K562 (cell line): ENCODE data around the gene ATP7B. TPM values are rescaled to one million over a fixed set of nuclear protein-coding genes. Genes with fewer than 3 reads are reported as not detected.

Experiments
- CBFA2T2 ChIP-seq: fragments of 450-650 bp; conservative IDR thresholded peaks from 2 replicates; pipeline ENCODE4 v1.6.1; 2017; ENCODE audit warnings: mild to moderate bottlenecking
- DACH1 ChIP-seq: fragments of 450-650 bp; IDR thresholded peaks from 2 replicates; pipeline ENCODE4 v1.6.1; 2018; ENCODE audit not compliant: partially characterized antibody
- ELF2 ChIP-seq: fragments of 250-450 bp; sonication (Bioruptor Pico); IDR thresholded peaks from 2 replicates; pipeline ENCODE4 v1.5.0; 2021; ENCODE audit warnings: mild to moderate bottlenecking
- GTF2A2 ChIP-seq: IDR thresholded peaks from 2 replicates; pipeline ENCODE4 v1.6.1; 2016; ENCODE audit warnings: mild to moderate bottlenecking, missing genetic modification characterization, missing compliant biosample characterization
- HMBOX1 ChIP-seq: sonication (generic); IDR thresholded peaks from 2 replicates; pipeline ENCODE4 v1.6.1; 2016
- KDM1A ChIP-seq, 2 experiments: fragments of 450-650 bp; IDR thresholded peaks; 2 replicates each; pipeline ENCODE4 v1.6.1; 2016; ENCODE audit warnings: mild to moderate bottlenecking in 2 of 2
- MAFG ChIP-seq: fragments of 450-650 bp; conservative IDR thresholded peaks from 2 replicates; pipeline ENCODE4 v1.6.1; 2016; ENCODE audit warnings: missing genetic modification characterization, missing compliant biosample characterization
- MEIS2 ChIP-seq: fragments of 450-650 bp; IDR thresholded peaks from 2 replicates; pipeline ENCODE4 v1.6.1; 2014; ENCODE audit warnings: mild to moderate bottlenecking; ENCODE audit not compliant: partially characterized antibody
- MYC ChIP-seq, 2 experiments: fragments of 250-450 bp in 1 of 2; sonication (Bioruptor Pico) in 1 of 2; IDR thresholded peaks; 2 replicates each; pipeline versions ENCODE4 v1.5.1 to v1.6.1; 2012 to 2021; ENCODE audit warnings: low read depth in 2 of 2, borderline replicate concordance in 1 of 2, improper control_type of control experiment in 1 of 2, low read length in 1 of 2, mild to moderate bottlenecking in 1 of 2, moderate library complexity in 1 of 2
- NR4A1 ChIP-seq, 2 experiments: fragments of 250-450 bp in 1 of 2; fragments of 450-650 bp in 1 of 2; sonication (Bioruptor Pico) in 1 of 2; IDR thresholded peaks; 2 replicates each; pipeline versions ENCODE4 v1.4.0 to v1.6.1; 2016 to 2020; ENCODE audit warnings: mild to moderate bottlenecking in 2 of 2, missing compliant biosample characterization in 1 of 2, missing genetic modification characterization in 1 of 2, moderate library complexity in 1 of 2
- RAD21 ChIP-seq, 2 experiments: fragments of 250-450 bp in 1 of 2; fragments of 450-650 bp in 1 of 2; sonication (Bioruptor Pico) in 1 of 2; formaldehyde crosslinking in 1 of 2; IDR thresholded peaks in 1 of 2; conservative IDR thresholded peaks in 1 of 2; 2 replicates each; pipeline versions ENCODE4 v1.4.0 to v1.8.0; 2020 to 2022; ENCODE audit warnings: mild to moderate bottlenecking in 2 of 2, moderate library complexity in 1 of 2
- REST ChIP-seq, 2 experiments: fragments of 450-650 bp; formaldehyde crosslinking in 1 of 2; IDR thresholded peaks; 2 replicates each; pipeline versions ENCODE4 v1.4.0 to v1.6.1; 2014 to 2020; ENCODE audit warnings: mild to moderate bottlenecking in 2 of 2, borderline replicate concordance in 1 of 2, low read depth in 1 of 2
- SMARCB1 ChIP-seq: IDR thresholded peaks from 2 replicates; pipeline ENCODE4 v1.6.1; 2011; ENCODE audit warnings: improper control_type of control experiment, low read depth; ENCODE audit not compliant: insufficient read length
- SNIP1 ChIP-seq: fragments of 450-650 bp; IDR thresholded peaks from 2 replicates; pipeline ENCODE4 v1.7.1; 2017; ENCODE audit warnings: low read depth, mild to moderate bottlenecking
- ZFP1 ChIP-seq: fragments of 450-650 bp; formaldehyde crosslinking; IDR thresholded peaks from 2 replicates; pipeline ENCODE4 v1.4.0; 2020; ENCODE audit warnings: mild to moderate bottlenecking, mixed read lengths
- ZNF324 ChIP-seq: fragments of 250-450 bp; sonication (Bioruptor Pico); IDR thresholded peaks from 2 replicates; pipeline ENCODE4 v1.4.0; 2020; ENCODE audit warnings: mild to moderate bottlenecking
- ZNF445 ChIP-seq: fragments of 250-450 bp; sonication (Bioruptor Pico); IDR thresholded peaks from 2 replicates; pipeline ENCODE4 v1.4.0; 2020; ENCODE audit warnings: low read depth, mild to moderate bottlenecking, moderate library complexity
- ZNF79 ChIP-seq: fragments of 250-450 bp; sonication (Bioruptor Pico); IDR thresholded peaks from 2 replicates; pipeline ENCODE4 v1.4.0; 2020; ENCODE audit warnings: low read depth, mild to moderate bottlenecking, moderate library complexity
- ZSCAN32 ChIP-seq: fragments of 450-650 bp; formaldehyde crosslinking; IDR thresholded peaks from 2 replicates; pipeline ENCODE4 v1.4.0; 2020; ENCODE audit warnings: mild to moderate bottlenecking, moderate library complexity
- polyA plus RNA-seq, 8 experiments: library from polyadenylated mRNA; depleted of rRNA in 4 of 8; stranded (reverse) in 5 of 8; unstranded in 3 of 8; fragments of >200 nt; fragmentation: Nextera tagmentation in 2 of 8; fragmentation: Illumina TruSeq in 1 of 8; extraction: Ambion mirVana in 2 of 8; extraction: Trizol in 1 of 8; gene quantifications; 2 replicates each; pipeline versions ENCODE4 v1.2.1 to v1.2.3, GENCODE V29; 2011 to 2014; ENCODE audit warnings: inconsistent platforms in 1 of 8, missing spikeins in 1 of 8
- total RNA-seq, 7 experiments: library from RNA; depleted of rRNA in 6 of 7; stranded (reverse); fragments of >200 nt in 6 of 7; fragmentation: Illumina TruSeq in 2 of 7; extraction: Trizol in 2 of 7; gene quantifications; 2 replicates each; pipeline versions ENCODE4 v1.2.1 to v1.2.3, GENCODE V29; 2011 to 2021; ENCODE audit warnings: low replicate concordance in 1 of 7

The ATP7B gene
- total and polyA plus RNA-seq, 9 of the 15 experiments (the other 6 are each of a cell fraction or from before 2014, with no cell fraction given): 1.1 to 20.4 (median 8.5) TPM

DNA sequence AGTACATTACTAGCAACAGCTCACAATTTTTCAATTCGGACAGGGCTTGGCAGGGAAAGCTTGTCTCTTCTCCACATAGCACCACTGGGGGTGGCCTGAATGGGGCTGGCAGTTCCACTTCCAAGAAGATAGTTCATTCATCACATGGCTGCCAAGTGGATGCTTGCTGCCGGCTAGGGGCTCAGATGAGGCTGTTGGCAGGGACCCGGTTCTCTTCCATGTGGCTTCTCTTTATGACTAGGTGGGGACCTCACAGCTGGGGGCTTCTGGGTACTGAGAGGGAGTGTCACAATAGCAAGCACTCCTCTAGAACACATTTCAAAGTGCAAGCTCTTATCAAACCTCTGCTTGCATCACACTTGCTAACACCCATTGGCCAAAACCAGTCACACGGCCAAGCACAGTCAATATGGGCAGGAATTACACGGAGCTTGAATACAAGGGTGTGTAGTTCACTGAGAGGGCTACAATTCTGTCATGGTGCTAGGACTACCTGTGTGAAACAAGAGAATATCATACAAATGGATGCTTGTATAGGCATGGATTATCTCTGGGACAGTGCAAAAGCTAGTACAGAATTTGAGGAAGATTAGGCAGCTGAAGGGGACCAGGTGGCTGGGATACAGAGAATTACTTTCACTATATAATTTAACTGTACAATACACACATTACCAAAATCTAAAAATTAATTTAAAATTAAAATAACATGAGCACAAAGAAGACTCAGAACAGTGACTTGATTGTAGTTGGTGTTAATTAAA lies 32.3 kb downstream of the ATP7B start (continued):
- peak; percentile 19; the same call in 1 of the 2 replicates for TF ChIP-seq REST (IDR thresholded peaks at IDR 0.05; ENCODE audit: borderline replicate concordance)
- no peak for TF ChIP-seq REST (CRISPR knock-in tag; IDR thresholded peaks at IDR 0.05; ENCODE audit: low read depth)
- no peak for TF ChIP-seq ZFP1 (CRISPR knock-in tag)
- TF ChIP-seq ZNF324: no peak
- TF ChIP-seq ZSCAN32 (CRISPR knock-in tag): no peak
- no peak for TF ChIP-seq SNIP1
- peak; percentile 52; the same call in 1 of the 2 replicates for TF ChIP-seq MYC (IDR thresholded peaks at IDR 0.05; ENCODE audit: low read depth, low read length)
- TF ChIP-seq MYC (CRISPR knock-in tag; IDR thresholded peaks at IDR 0.05; ENCODE audit: borderline replicate concordance, low read depth): no peak
- TF ChIP-seq NR4A1 (CRISPR knock-in tag; IDR thresholded peaks at IDR 0.05): no peak
- TF ChIP-seq NR4A1 (tag; IDR thresholded peaks at IDR 0.05): peak; percentile 57; the same call in 1 of the 2 replicates
- peak; percentile 31; the same call in 1 of the 2 replicates for TF ChIP-seq CBFA2T2
- TF ChIP-seq RAD21 (CRISPR knock-in tag; conservative IDR thresholded peaks at IDR 0.05 in 1 of 2, IDR thresholded peaks at IDR 0.05 in 1 of 2): no peak
- no peak for TF ChIP-seq ZNF445 (CRISPR knock-in tag)
- no peak for TF ChIP-seq ELF2 (CRISPR knock-in tag)
- no peak for TF ChIP-seq SMARCB1
- TF ChIP-seq MAFG (tag): no peak
- no peak for TF ChIP-seq HMBOX1
- peak; percentile 53 for TF ChIP-seq MEIS2
- no peak for TF ChIP-seq KDM1A (IDR thresholded peaks at IDR 0.05)
- no peak for TF ChIP-seq GTF2A2 (tag)
- TF ChIP-seq ZNF79 (CRISPR knock-in tag): no peak
- peak; percentile 35 for TF ChIP-seq DACH1
